Small intestine (tissue), 4 donors: Measurements from ENCODE around the gene NHERF2. TPM values are rescaled to one million over a fixed set of nuclear protein-coding genes. Genes with fewer than 3 reads are reported as not detected.

Experiments used
- polyA plus RNA-seq, 4 donors: library from polyadenylated mRNA; stranded (reverse) in 3 of 4; unstranded in 1 of 4; fragments of 200-250 nt in 3 of 4; fragments of 120-200 nt in 1 of 4; gene quantifications; one replicate each; pipeline versions ENCODE4 v1.2.1 to v1.2.3, GENCODE V29; 2013
- donor health status: healthy with polysubstance abuse.
- donor health status: Bipolar disorder and iron deficiency.
- donor health status: healthy.

Gene NHERF2
- polyA plus RNA-seq, 4 donors: 15.7 to 76.1 (median 42.9) TPM

Other genes with a start within 250 kb of the NHERF2 start
- gene SPSB3, start 244.3 kb upstream of the NHERF2 start, polyA plus RNA-seq: 100 to 1,000 TPM in 2 of 4 donors, 10 to 100 TPM in 2; 41.3 to 197 (median 97.4) TPM
- 10 to 100 TPM; 38.6 to 70.7 (median 61.8) TPM for gene NUBP2, start 243.9 kb upstream of the NHERF2 start, polyA plus RNA-seq
- 10 to 100 TPM in 1 of 4 donors, under 1 TPM in 3; 0.16 to 17.0 (median 0.38) TPM for gene IGFALS, start 233.2 kb upstream of the NHERF2 start, polyA plus RNA-seq
- gene HAGH, start 200.1 kb upstream of the NHERF2 start, polyA plus RNA-seq: 100 to 1,000 TPM in 2 of 4 donors, 10 to 100 TPM in 2; 49.4 to 167 (median 102) TPM
- 100 to 1,000 TPM in 1 of 4 donors, 10 to 100 TPM in 3; 55.1 to 181 (median 76.7) TPM for gene FAHD1, start 199.7 kb upstream of the NHERF2 start, polyA plus RNA-seq
- under 1 TPM in 2 of 4 donors, not detected in 2; 0.34 to 0.38 TPM for gene MEIOB, start 154.7 kb upstream of the NHERF2 start, polyA plus RNA-seq
- under 1 TPM in 1 of 4 donors, not detected in 3; 0.04 TPM for gene HS3ST6, start 108.5 kb upstream of the NHERF2 start, polyA plus RNA-seq
- 100 to 1,000 TPM in 1 of 4 donors, 10 to 100 TPM in 3; 50.6 to 105 (median 62.0) TPM for gene MSRB1, start 83.7 kb upstream of the NHERF2 start, polyA plus RNA-seq
- gene RPL3L, start 72.2 kb upstream of the NHERF2 start, polyA plus RNA-seq: 1 to 10 TPM in 1 of 4 donors, under 1 TPM in 2, not detected in 1; 0.38 to 1.1 (median 0.67) TPM
- 100 to 1,000 TPM; 132 to 544 (median 376) TPM for gene NDUFB10, start 67.4 kb upstream of the NHERF2 start, polyA plus RNA-seq
- gene RPS2, start 62.1 kb upstream of the NHERF2 start, polyA plus RNA-seq: 1,000 to 10,000 TPM; 1,075 to 4,112 (median 2,558) TPM
- gene RNF151, start 60.0 kb upstream of the NHERF2 start, polyA plus RNA-seq: under 1 TPM in 2 of 4 donors, not detected in 2; 0.09 to 0.18 TPM
- gene TBL3, start 54.8 kb upstream of the NHERF2 start, polyA plus RNA-seq: 10 to 100 TPM; 34.1 to 49.7 (median 45.6) TPM
- gene NOXO1, start 45.4 kb upstream of the NHERF2 start, polyA plus RNA-seq: 10 to 100 TPM in 2 of 4 donors, 1 to 10 TPM in 2; 3.1 to 30.5 (median 10.8) TPM
- gene GFER, start 42.7 kb upstream of the NHERF2 start, polyA plus RNA-seq: 100 to 1,000 TPM in 2 of 4 donors, 10 to 100 TPM in 2; 50.4 to 261 (median 94.7) TPM
- 1 to 10 TPM in 2 of 4 donors, under 1 TPM in 2; 0.45 to 5.4 (median 0.92) TPM for gene SYNGR3, start 36.9 kb upstream of the NHERF2 start, polyA plus RNA-seq
- 10 to 100 TPM; 26.7 to 51.9 (median 29.7) TPM for gene ZNF598, start 17.1 kb upstream of the NHERF2 start, polyA plus RNA-seq
- 1 to 10 TPM in 1 of 4 donors, under 1 TPM in 2, not detected in 1; 0.48 to 9.0 (median 0.81) TPM for gene NPW, start 7.1 kb upstream of the NHERF2 start, polyA plus RNA-seq
- 10 to 100 TPM; 13.0 to 27.6 (median 18.5) TPM for gene NTHL1, start 20.9 kb downstream of the NHERF2 start, polyA plus RNA-seq
- 10 to 100 TPM; 35.1 to 75.9 (median 60.1) TPM for gene TSC2, start 21.1 kb downstream of the NHERF2 start, polyA plus RNA-seq
- gene PKD1, start 109.0 kb downstream of the NHERF2 start, polyA plus RNA-seq: 10 to 100 TPM; 10.5 to 42.2 (median 26.7) TPM
- 10 to 100 TPM; 11.9 to 31.9 (median 23.7) TPM for gene RAB26, start 121.7 kb downstream of the NHERF2 start, polyA plus RNA-seq
- gene TRAF7, start 128.9 kb downstream of the NHERF2 start, polyA plus RNA-seq: 10 to 100 TPM; 47.6 to 73.4 (median 64.1) TPM
- gene CASKIN1, start 169.7 kb downstream of the NHERF2 start, polyA plus RNA-seq: 1 to 10 TPM in 1 of 4 donors, under 1 TPM in 3; 0.27 to 1.1 (median 0.51) TPM
- gene MLST8, start 178.6 kb downstream of the NHERF2 start, polyA plus RNA-seq: 10 to 100 TPM; 41.5 to 68.7 (median 62.7) TPM
- gene BRICD5, start 184.0 kb downstream of the NHERF2 start, polyA plus RNA-seq: 10 to 100 TPM in 1 of 4 donors, 1 to 10 TPM in 3; 1.6 to 84.1 (median 8.6) TPM
- 10 to 100 TPM; 11.1 to 16.2 (median 13.4) TPM for gene PGP, start 187.9 kb downstream of the NHERF2 start, polyA plus RNA-seq
- 10 to 100 TPM; 16.5 to 37.1 (median 22.8) TPM for gene E4F1, start 196.7 kb downstream of the NHERF2 start, polyA plus RNA-seq
- 1 to 10 TPM in 2 of 4 donors, under 1 TPM in 2; 0.55 to 3.8 (median 1.4) TPM for gene DNASE1L2, start 209.5 kb downstream of the NHERF2 start, polyA plus RNA-seq
- 100 to 1,000 TPM in 3 of 4 donors, 10 to 100 TPM in 1; 86.1 to 246 (median 166) TPM for gene ECI1, start 224.7 kb downstream of the NHERF2 start, polyA plus RNA-seq
- 100 to 1,000 TPM in 3 of 4 donors, 10 to 100 TPM in 1; 91.7 to 166 (median 138) TPM for gene RNPS1, start 241.2 kb downstream of the NHERF2 start, polyA plus RNA-seq